WERI-Rb-1 (cell line): ENCODE data around the gene DYNLT3.

ENCODE experiments used
- DNase-seq: peaks from one replicate; pipeline ENCODE4 v3.0.0-alpha.2; 2020
- H3K27ac ChIP-seq: fragments of 250-450 bp; sonication (Bioruptor Pico); 2 replicates; pipeline ENCODE4 v1.5.1; 2020; ENCODE audit warnings: mild to moderate bottlenecking, moderate library complexity
- H3K27me3 ChIP-seq: fragments of 250-450 bp; sonication (Bioruptor Pico); 2 replicates; pipeline ENCODE4 v1.5.1; 2021; ENCODE audit warnings: mild to moderate bottlenecking, low read depth, moderate library complexity; ENCODE audit not compliant: insufficient read depth, severe bottlenecking
- H3K36me3 ChIP-seq: fragments of 250-450 bp; sonication (Bioruptor Pico); 2 replicates; pipeline ENCODE4 v1.5.1; 2020; ENCODE audit warnings: mild to moderate bottlenecking, moderate library complexity
- H3K4me3 ChIP-seq: 2 replicates; pipeline ENCODE4 v1.5.1; 2011; ENCODE audit warnings: low read depth, mild to moderate bottlenecking, control low read depth, low read length
- H3K9me3 ChIP-seq: fragments of 250-450 bp; sonication (Bioruptor Pico); 2 replicates; pipeline ENCODE4 v1.5.1; 2021; ENCODE audit warnings: mild to moderate bottlenecking, moderate library complexity; ENCODE audit not compliant: severe bottlenecking
- TF ChIP-seq, protein P1 (sequence below): IDR thresholded peaks from 2 replicates; pipeline ENCODE4 v1.5.1; 2011; ENCODE audit warnings: low read depth, mild to moderate bottlenecking, control low read depth, inconsistent platforms, low read length

DYNLT3 gene

DNA sequence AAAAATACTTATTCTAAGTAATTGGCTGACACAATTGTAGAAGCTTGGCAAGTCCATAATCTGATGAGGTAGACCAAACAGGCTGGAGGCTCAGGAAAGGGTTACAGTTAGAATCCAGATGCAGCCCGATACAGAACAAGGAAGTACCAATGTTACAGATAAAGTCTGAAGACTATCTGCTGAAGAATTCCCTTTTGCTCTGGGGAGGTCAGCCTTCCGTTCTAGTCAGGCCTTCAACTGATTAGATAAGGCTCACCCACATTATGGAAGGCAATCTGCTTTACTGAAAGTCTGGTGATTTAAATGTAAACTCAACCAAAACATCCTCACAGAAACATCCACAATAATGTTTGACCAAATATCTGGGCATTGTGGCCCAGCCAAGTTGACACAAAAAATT is 7.4 kb upstream of the DYNLT3 start:
- TF ChIP-seq, protein P1, sequence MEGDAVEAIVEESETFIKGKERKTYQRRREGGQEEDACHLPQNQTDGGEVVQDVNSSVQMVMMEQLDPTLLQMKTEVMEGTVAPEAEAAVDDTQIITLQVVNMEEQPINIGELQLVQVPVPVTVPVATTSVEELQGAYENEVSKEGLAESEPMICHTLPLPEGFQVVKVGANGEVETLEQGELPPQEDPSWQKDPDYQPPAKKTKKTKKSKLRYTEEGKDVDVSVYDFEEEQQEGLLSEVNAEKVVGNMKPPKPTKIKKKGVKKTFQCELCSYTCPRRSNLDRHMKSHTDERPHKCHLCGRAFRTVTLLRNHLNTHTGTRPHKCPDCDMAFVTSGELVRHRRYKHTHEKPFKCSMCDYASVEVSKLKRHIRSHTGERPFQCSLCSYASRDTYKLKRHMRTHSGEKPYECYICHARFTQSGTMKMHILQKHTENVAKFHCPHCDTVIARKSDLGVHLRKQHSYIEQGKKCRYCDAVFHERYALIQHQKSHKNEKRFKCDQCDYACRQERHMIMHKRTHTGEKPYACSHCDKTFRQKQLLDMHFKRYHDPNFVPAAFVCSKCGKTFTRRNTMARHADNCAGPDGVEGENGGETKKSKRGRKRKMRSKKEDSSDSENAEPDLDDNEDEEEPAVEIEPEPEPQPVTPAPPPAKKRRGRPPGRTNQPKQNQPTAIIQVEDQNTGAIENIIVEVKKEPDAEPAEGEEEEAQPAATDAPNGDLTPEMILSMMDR = no peak
- DNase-seq = no peak
- no peak overlapping the region for H3K27ac ChIP-seq
- H3K4me3 ChIP-seq = no peak overlapping the region
- H3K36me3 ChIP-seq = no peaks in the 10 kb centered on the region
- H3K27me3 ChIP-seq = peaks cover 4% of the 10 kb centered on the region
- H3K9me3 ChIP-seq = no peaks in the 10 kb centered on the region

DNA sequence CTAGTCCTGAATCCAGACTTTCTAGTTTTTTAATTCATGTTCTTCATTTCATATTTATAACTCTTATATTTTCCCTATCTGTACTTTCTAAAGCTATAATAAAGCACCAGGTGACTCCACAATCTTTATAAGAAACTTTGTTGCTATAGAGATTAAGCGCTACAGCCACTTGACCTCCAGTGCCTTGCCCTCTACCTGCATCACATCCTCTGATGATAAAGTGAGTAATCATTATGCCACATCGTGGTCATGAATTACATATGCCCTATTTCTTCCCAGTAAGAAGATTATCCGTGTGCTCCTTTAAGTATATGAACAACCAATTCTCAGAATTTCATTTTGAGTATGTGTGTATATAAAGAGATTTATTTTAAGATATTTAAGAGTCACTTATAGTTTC is 6.8 kb upstream of the DYNLT3 start:
- Histone ChIP-seq H3K27me3 (no peaks in the 10 kb centered on the region), H3K27ac (no peak overlapping the region), H3K9me3 (no peaks in the 10 kb centered on the region), H3K4me3 (no peak overlapping the region), H3K36me3 (no peaks in the 10 kb centered on the region)
- DNase-seq = no peak
- TF ChIP-seq, protein P1 = no peak

- H3K27me3 ChIP-seq = peaks cover 5% of the 10 kb centered on the region
- peak overlapping the region; percentile 49 for H3K4me3 ChIP-seq
- no peaks in the 10 kb centered on the region for H3K9me3 ChIP-seq
- peak overlapping the region; percentile 75 for H3K27ac ChIP-seq
- no peaks in the 10 kb centered on the region for H3K36me3 ChIP-seq
- TF ChIP-seq, protein P1 = no peak
- DNase-seq = no peak
Measured at GRCh38 chrX:37847733-37848197, 394 bp upstream of the DYNLT3 start.

- DNase-seq = no peak
- TF ChIP-seq, protein P1 = no peak
- H3K27ac ChIP-seq = no peak overlapping the region
- no peaks in the 10 kb centered on the region for H3K36me3 ChIP-seq
- H3K9me3 ChIP-seq = no peaks in the 10 kb centered on the region
- peak overlapping the region; percentile 49 for H3K4me3 ChIP-seq
- peaks cover 5% of the 10 kb centered on the region for H3K27me3 ChIP-seq
Measured at GRCh38 chrX:37846558-37846933, 825 bp downstream of the DYNLT3 start.

DNA sequence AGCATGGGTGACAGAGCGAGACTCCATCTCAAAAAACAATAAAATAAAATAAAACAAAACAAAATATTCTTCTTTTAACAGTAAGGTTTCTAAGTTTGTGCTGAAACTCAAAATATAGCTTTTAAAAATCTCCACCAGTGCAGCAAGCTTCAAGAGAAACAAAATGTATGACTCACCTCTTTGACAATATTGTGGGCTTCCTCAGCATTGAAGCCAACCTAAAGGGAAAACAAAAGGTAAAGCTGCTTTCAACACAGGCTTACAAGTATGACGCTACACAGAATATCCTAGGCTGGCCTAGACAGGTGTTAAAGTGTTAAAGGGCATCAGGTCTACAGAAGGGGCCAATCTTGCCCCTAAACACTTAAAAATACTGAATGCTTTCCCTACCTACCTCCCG is 1.2 kb downstream of the DYNLT3 start:
- DNase-seq = no peak
- TF ChIP-seq, protein P1 = no peak
- H3K27ac ChIP-seq = no peak overlapping the region
- H3K9me3 ChIP-seq = no peaks in the 10 kb centered on the region
- H3K36me3 ChIP-seq = no peaks in the 10 kb centered on the region
- H3K4me3 ChIP-seq = no peak overlapping the region
- peaks cover 5% of the 10 kb centered on the region for H3K27me3 ChIP-seq

DNA sequence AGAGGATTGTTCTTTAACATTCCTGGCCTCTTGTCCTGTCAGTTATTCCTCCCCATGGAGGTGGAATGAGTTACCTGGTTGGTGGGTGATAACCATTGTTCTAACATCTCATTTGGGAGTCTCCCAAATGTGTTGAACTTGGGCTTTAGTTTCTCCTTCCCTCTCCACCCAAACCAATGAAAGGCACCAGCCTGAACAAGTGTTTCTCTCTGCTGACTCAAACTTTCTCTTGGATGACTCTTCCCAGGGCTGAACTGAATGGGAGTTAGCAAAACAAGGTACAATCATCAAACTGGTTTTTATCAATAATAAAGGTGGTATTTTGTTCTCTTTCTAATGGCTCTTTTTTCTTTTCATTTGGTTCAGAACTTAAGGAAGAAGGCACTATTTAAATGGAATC is 2.7 kb downstream of the DYNLT3 start:
- Histone ChIP-seq H3K27me3 (peaks cover 5% of the 10 kb centered on the region), H3K9me3 (no peaks in the 10 kb centered on the region), H3K27ac (no peak overlapping the region), H3K4me3 (no peak overlapping the region), H3K36me3 (no peaks in the 10 kb centered on the region)
- TF ChIP-seq, protein P1 = no peak
- no peak for DNase-seq
